ENCODE results near the gene PSORS1C1.

PSORS1C1 gene

GRCh38 chr6:31125162-31125561 is 10.6 kb downstream of the PSORS1C1 start:
- TF ChIP-seq EZH2phosphoT487 (IDR thresholded peaks at IDR 0.05; ENCODE audit: low read depth) (no peak), CTCF (IDR thresholded peaks at IDR 0.05; ENCODE audit: low read depth, low read length) (no peak)
- Histone ChIP-seq H3K36me3 (replicated peaks; ENCODE audit: low read depth, low read length) (no peaks in the 10 kb centered on the region), H3K4me1 (ENCODE audit: low read length) (peaks cover 10% of the 10 kb centered on the region), H3K27me3 (ENCODE audit: low read depth, low read length) (no peaks in the 10 kb centered on the region), H3K4me3 (ENCODE audit: low read length) (no peak overlapping the region), H3K27ac (ENCODE audit: low read length) (no peak overlapping the region), H3K4me2 (ENCODE audit: low read length) (no peak overlapping the region), H3K9ac (ENCODE audit: low read length) (no peak overlapping the region), H3K9me3 (ENCODE audit: insufficient read depth, low read length) (no peaks in the 10 kb centered on the region), H2AFZ (ENCODE audit: low read depth, low read length) (no peak overlapping the region), H4K20me1 (ENCODE audit: insufficient read depth, low read length) (no peaks in the 10 kb centered on the region), H3K79me2 (ENCODE audit: low read length) (no peaks in the 10 kb centered on the region)

- peaks cover 10% of the 10 kb centered on the region for H3K4me1 ChIP-seq (ENCODE audit: low read length)
- H3K9ac ChIP-seq (ENCODE audit: low read length) = no peak overlapping the region
- no peaks in the 10 kb centered on the region for H3K9me3 ChIP-seq (ENCODE audit: insufficient read depth, low read length)
- H4K20me1 ChIP-seq (ENCODE audit: insufficient read depth, low read length) = no peaks in the 10 kb centered on the region
- TF ChIP-seq EZH2phosphoT487 (IDR thresholded peaks at IDR 0.05; ENCODE audit: low read depth) (no peak), CTCF (IDR thresholded peaks at IDR 0.05; ENCODE audit: low read depth, low read length) (no peak)
- no peaks in the 10 kb centered on the region for H3K36me3 ChIP-seq (replicated peaks; ENCODE audit: low read depth, low read length)
- no peak overlapping the region for H3K27ac ChIP-seq (ENCODE audit: low read length)
- no peaks in the 10 kb centered on the region for H3K27me3 ChIP-seq (ENCODE audit: low read depth, low read length)
- no peak overlapping the region for H2AFZ ChIP-seq (ENCODE audit: low read depth, low read length)
- no peak overlapping the region for H3K4me3 ChIP-seq (ENCODE audit: low read length)
- H3K79me2 ChIP-seq (ENCODE audit: low read length) = no peaks in the 10 kb centered on the region
- H3K4me2 ChIP-seq (ENCODE audit: low read length) = no peak overlapping the region
Measured at GRCh38 chr6:31125586-31126363, 11.2 kb downstream of the PSORS1C1 start.

GRCh38 chr6:31126396-31127175 is 12.0 kb downstream of the PSORS1C1 start:
- Histone ChIP-seq H4K20me1 (ENCODE audit: insufficient read depth, low read length) (no peaks in the 10 kb centered on the region), H3K79me2 (ENCODE audit: low read length) (no peaks in the 10 kb centered on the region), H3K9ac (ENCODE audit: low read length) (no peak overlapping the region), H3K4me3 (ENCODE audit: low read length) (no peak overlapping the region), H3K27me3 (ENCODE audit: low read depth, low read length) (no peaks in the 10 kb centered on the region), H3K9me3 (ENCODE audit: insufficient read depth, low read length) (no peaks in the 10 kb centered on the region), H3K4me2 (ENCODE audit: low read length) (no peak overlapping the region), H3K4me1 (ENCODE audit: low read length) (peaks cover 10% of the 10 kb centered on the region), H3K36me3 (replicated peaks; ENCODE audit: low read depth, low read length) (no peaks in the 10 kb centered on the region), H2AFZ (ENCODE audit: low read depth, low read length) (no peak overlapping the region), H3K27ac (ENCODE audit: low read length) (no peak overlapping the region)
- no peak for TF ChIP-seq CTCF (IDR thresholded peaks at IDR 0.05; ENCODE audit: low read depth, low read length)
- TF ChIP-seq EZH2phosphoT487 (IDR thresholded peaks at IDR 0.05; ENCODE audit: low read depth) = no peak

- Histone ChIP-seq H3K27ac (ENCODE audit: low read length) (no peak overlapping the region), H3K4me2 (ENCODE audit: low read length) (peak overlapping the region; percentile 56), H3K4me3 (ENCODE audit: low read length) (0 out of 2 replicates have a peak overlapping the region, but pooled peaks have one; percentile 31), H3K27me3 (ENCODE audit: low read depth, low read length) (no peaks in the 10 kb centered on the region), H3K36me3 (replicated peaks; ENCODE audit: low read depth, low read length) (no peaks in the 10 kb centered on the region), H3K79me2 (ENCODE audit: low read length) (no peaks in the 10 kb centered on the region), H3K4me1 (ENCODE audit: low read length) (peaks cover 10% of the 10 kb centered on the region), H3K9ac (ENCODE audit: low read length) (no peak overlapping the region), H2AFZ (ENCODE audit: low read depth, low read length) (0 out of 2 replicates have a peak overlapping the region, but pooled peaks have one; percentile 70), H4K20me1 (ENCODE audit: insufficient read depth, low read length) (no peaks in the 10 kb centered on the region), H3K9me3 (ENCODE audit: insufficient read depth, low read length) (no peaks in the 10 kb centered on the region)
- TF ChIP-seq CTCF (IDR thresholded peaks at IDR 0.05; ENCODE audit: low read depth, low read length) (peak; percentile 56), EZH2phosphoT487 (IDR thresholded peaks at IDR 0.05; ENCODE audit: low read depth) (no peak)
Measured at GRCh38 chr6:31128093-31128676, 13.6 kb downstream of the PSORS1C1 start.

Measured in OCI-LY3 (cell line).